ENCODE results near the gene RBBP4.
"Not testable (repeated sequence)": the region's sequence is repeated elsewhere in the genome, so short reads cannot be mapped to it uniquely, and the experiment has no call there.

Gene RBBP4

DNA sequence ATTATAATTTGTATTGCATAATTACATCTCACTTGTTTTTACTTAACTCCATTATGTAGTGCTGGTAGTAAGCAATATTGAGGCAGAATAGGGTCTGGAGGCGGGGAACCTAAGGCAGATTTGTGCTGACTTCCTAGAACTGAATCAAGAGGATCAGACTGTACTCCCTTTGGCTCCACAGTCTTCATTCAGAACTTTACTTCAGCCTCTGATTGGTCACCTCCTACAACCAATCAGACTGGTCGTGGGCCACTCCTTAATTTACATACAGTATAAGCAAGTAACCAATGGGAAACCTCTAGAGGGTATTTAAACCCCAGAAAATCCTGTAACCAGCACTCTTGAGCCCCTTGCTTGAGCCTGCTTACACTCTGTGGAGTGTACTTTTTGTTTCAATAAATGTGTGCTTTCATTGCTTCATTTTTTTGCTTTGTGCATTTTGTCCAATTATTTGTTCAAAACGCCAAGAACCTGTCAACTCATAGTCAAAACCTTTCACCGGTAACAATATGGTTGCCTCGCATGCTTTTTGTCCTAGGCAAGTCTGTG lies 32.3 kb upstream of the RBBP4 start:
- Histone ChIP-seq H3K27ac (no peak overlapping the region), H3K27me3 (no peaks in the 10 kb centered on the region), H3K36me3 (peaks cover 20 to 55% (median 33%) of the 10 kb centered on the region in 11 experiments), H3K9ac (no peak overlapping the region), H3K4me1 (peaks cover 0 to 11% (median 9%) of the 10 kb centered on the region in 10 experiments; a peak in 11 of 20 replicates), H3K9me3 (replicated peaks in 1 of 11) (peaks cover 9 to 17% (median 13%) of the 10 kb centered on the region in 11 experiments), H3K4me3 (no peak overlapping the region), H3K4me2 (no peak overlapping the region), H4K20me1 (no peaks in the 10 kb centered on the region)
- no peak for TF ChIP-seq Cebpa-rat (IDR thresholded peaks at IDR 0.05)

DNA sequence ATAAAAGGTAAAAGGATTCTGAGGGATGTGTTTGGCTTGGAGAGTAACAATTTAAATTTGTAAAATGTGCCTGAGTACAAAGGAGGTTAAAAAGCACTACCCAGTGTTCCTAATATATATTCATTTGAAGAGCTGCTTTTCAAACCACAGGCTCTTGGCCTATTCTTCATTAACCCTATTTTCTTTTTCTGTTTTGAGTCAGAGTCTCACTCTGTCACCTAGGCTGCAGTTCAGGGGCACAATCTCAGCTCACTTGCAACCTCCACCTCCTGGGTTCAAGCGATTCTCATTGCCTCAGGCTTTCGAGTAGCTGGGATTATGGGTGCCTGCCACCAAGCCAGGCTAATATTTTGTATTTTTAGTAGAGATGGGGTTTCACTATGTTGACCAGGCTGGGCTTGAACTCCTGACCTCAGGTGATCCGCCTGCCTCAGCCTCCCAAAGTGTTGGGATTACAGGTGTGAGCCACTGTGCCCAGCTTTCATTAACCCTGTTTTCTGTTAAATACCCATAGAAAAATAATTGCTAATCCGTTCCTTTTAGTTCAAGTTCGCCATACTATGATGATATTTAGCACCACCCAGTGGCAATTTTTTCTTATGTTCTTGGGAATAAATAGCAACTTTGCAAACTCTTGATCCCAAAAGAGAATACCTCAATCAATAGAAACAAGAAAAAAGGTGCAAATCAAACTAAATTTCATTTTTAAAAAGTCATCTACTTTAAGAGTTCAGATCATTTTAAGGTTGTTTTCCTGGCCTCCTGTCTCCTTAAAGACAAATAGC lies 31.1 kb upstream of the RBBP4 start:
- H3K9me3 ChIP-seq (replicated peaks in 1 of 11) = peaks cover 9 to 17% (median 13%) of the 10 kb centered on the region in 11 experiments
- TF ChIP-seq Cebpa-rat (IDR thresholded peaks at IDR 0.05) = no peak
- no peaks in the 10 kb centered on the region for H3K27me3 ChIP-seq
- no peak overlapping the region for H3K9ac ChIP-seq
- no peak overlapping the region for H3K27ac ChIP-seq
- H3K4me3 ChIP-seq = no peak overlapping the region
- H3K36me3 ChIP-seq = peaks cover 20 to 65% (median 38%) of the 10 kb centered on the region in 11 experiments
- no peak overlapping the region for H3K4me2 ChIP-seq
- H3K4me1 ChIP-seq = peaks cover 0 to 17% (median 14%) of the 10 kb centered on the region in 10 experiments; a peak in 12 of 20 replicates
- H4K20me1 ChIP-seq = no peaks in the 10 kb centered on the region

- no peak for TF ChIP-seq Cebpa-rat (IDR thresholded peaks at IDR 0.05)
- no peak overlapping the region for H3K27ac ChIP-seq
Measured at GRCh38 chr1:32622205-32622604, 28.8 kb upstream of the RBBP4 start.

GRCh38 chr1:32622806-32623681 lies 28.0 kb upstream of the RBBP4 start:
- peaks cover 29 to 92% (median 60%) of the 10 kb centered on the region in 11 experiments for H3K36me3 ChIP-seq
- H3K27me3 ChIP-seq = no peaks in the 10 kb centered on the region
- H4K20me1 ChIP-seq = no peaks in the 10 kb centered on the region; a peak in 1 of 22 replicates
- peak overlapping the region in 7 of 11 experiments; percentile 1 to 39 (median 22); a peak in 9 of 22 replicates for H3K4me2 ChIP-seq
- H3K4me1 ChIP-seq = peaks cover 0 to 23% (median 20%) of the 10 kb centered on the region in 10 experiments; a peak in 15 of 20 replicates
- TF ChIP-seq Cebpa-rat (IDR thresholded peaks at IDR 0.05) = no peak
- H3K27ac ChIP-seq = no peak overlapping the region
- no peak overlapping the region for H3K9ac ChIP-seq
- no peak overlapping the region for H3K4me3 ChIP-seq
- H3K9me3 ChIP-seq (replicated peaks in 1 of 11) = peaks cover 9 to 17% (median 13%) of the 10 kb centered on the region in 11 experiments

More at GRCh38 chr1:32622205-32622604, 28.8 kb upstream of the RBBP4 start:
- H3K9ac ChIP-seq = no peak overlapping the region
- H3K4me3 ChIP-seq = no peak overlapping the region
- peaks cover 9 to 17% (median 13%) of the 10 kb centered on the region in 11 experiments for H3K9me3 ChIP-seq (replicated peaks in 1 of 11)
- H3K4me1 ChIP-seq = peaks cover 0 to 18% (median 14%) of the 10 kb centered on the region in 10 experiments; a peak in 12 of 20 replicates
- H4K20me1 ChIP-seq = no peaks in the 10 kb centered on the region
- peaks cover 23 to 88% (median 53%) of the 10 kb centered on the region in 11 experiments for H3K36me3 ChIP-seq
- H3K27me3 ChIP-seq = no peaks in the 10 kb centered on the region
- no peak overlapping the region for H3K4me2 ChIP-seq

- no peak overlapping the region for H3K4me3 ChIP-seq
- H3K9me3 ChIP-seq (replicated peaks in 1 of 11) = peaks cover 7 to 12% (median 11%) of the 10 kb centered on the region in 11 experiments
- no peak for TF ChIP-seq Cebpa-rat (IDR thresholded peaks at IDR 0.05)
- H4K20me1 ChIP-seq = no peaks in the 10 kb centered on the region; a peak in 1 of 22 replicates
- peaks cover 0 to 24% (median 21%) of the 10 kb centered on the region in 10 experiments; a peak in 15 of 20 replicates for H3K4me1 ChIP-seq
- no peaks in the 10 kb centered on the region for H3K27me3 ChIP-seq
- peaks cover 31 to 97% (median 59%) of the 10 kb centered on the region in 11 experiments for H3K36me3 ChIP-seq
- no peak overlapping the region for H3K9ac ChIP-seq
- H3K4me2 ChIP-seq = peak overlapping the region in 7 of 11 experiments; percentile 1 to 39 (median 22); a peak in 6 of 22 replicates
- no peak overlapping the region for H3K27ac ChIP-seq
Measured at GRCh38 chr1:32623775-32624174, 27.2 kb upstream of the RBBP4 start.

DNA sequence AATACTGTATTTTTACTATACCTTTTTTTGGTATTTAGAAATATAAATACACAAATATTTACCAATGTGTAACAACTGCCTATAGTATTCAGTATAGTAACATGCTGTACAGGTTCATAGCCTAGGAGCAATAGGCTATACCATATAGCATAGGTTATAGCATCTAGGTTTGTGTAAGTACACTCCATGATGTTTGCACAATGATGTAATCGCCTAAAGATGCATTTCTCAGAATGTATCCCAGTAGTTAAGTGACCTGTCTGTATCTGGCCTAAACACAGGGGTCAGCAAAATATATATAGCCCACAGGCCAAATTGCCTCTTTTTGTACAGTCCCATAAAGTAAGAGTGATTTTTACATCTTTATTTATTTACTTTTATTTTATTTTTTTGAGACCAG lies 24.8 kb upstream of the RBBP4 start:
- Histone ChIP-seq H3K4me3 (no peak overlapping the region), H3K4me2 (no peak overlapping the region), H4K20me1 (no peaks in the 10 kb centered on the region; a peak in 2 of 22 replicates), H3K27ac (no peak overlapping the region), H3K36me3 (peaks cover 31 to 99% (median 64%) of the 10 kb centered on the region in 11 experiments), H3K27me3 (no peaks in the 10 kb centered on the region), H3K9ac (no peak overlapping the region), H3K4me1 (peaks cover 0 to 24% (median 21%) of the 10 kb centered on the region in 10 experiments; a peak in 15 of 20 replicates), H3K9me3 (replicated peaks in 1 of 11) (no peaks in the 10 kb centered on the region)
- no peak for TF ChIP-seq Cebpa-rat (IDR thresholded peaks at IDR 0.05)

GRCh38 chr1:32627596-32628162 lies 23.3 kb upstream of the RBBP4 start:
- no peak overlapping the region for H3K4me3 ChIP-seq
- H3K36me3 ChIP-seq = peaks cover 34 to 98% (median 68%) of the 10 kb centered on the region in 11 experiments
- peak overlapping the region in 2 of 11 experiments; percentile 26 to 39; a peak in 2 of 22 replicates for H3K9ac ChIP-seq
- no peaks in the 10 kb centered on the region for H3K27me3 ChIP-seq
- H3K27ac ChIP-seq = peak overlapping the region in 5 of 11 experiments; percentile 15 to 46 (median 27); a peak in 4 of 22 replicates
- no peaks in the 10 kb centered on the region for H3K9me3 ChIP-seq (replicated peaks in 1 of 11)
- H3K4me1 ChIP-seq = peaks cover 0 to 24% (median 21%) of the 10 kb centered on the region in 10 experiments; a peak in 15 of 20 replicates
- no peak; a peak in 1 of 22 replicates for TF ChIP-seq Cebpa-rat (IDR thresholded peaks at IDR 0.05)
- peak overlapping the region in 3 of 11 experiments; percentile 10 to 30 (median 11); a peak in 4 of 22 replicates for H3K4me2 ChIP-seq
- peaks cover 0 to 3% (median 0%) of the 10 kb centered on the region in 11 experiments; a peak in 3 of 22 replicates for H4K20me1 ChIP-seq

GRCh38 chr1:32630173-32630572 lies 20.8 kb upstream of the RBBP4 start:
- H3K36me3 ChIP-seq = peaks cover 48 to 96% (median 76%) of the 10 kb centered on the region in 11 experiments
- H3K4me2 ChIP-seq; H3K27ac ChIP-seq; H3K4me1 ChIP-seq; H3K9ac ChIP-seq; H3K4me3 ChIP-seq; H3K9me3 ChIP-seq (replicated peaks in 1 of 11); H3K27me3 ChIP-seq: not testable (repeated sequence)
- peaks cover 0 to 17% (median 0%) of the 10 kb centered on the region in 11 experiments; a peak in 4 of 22 replicates for H4K20me1 ChIP-seq
